Measurements from ENCODE around the gene AHDC1. TPM values are rescaled to one million over a fixed set of nuclear protein-coding genes. Genes with fewer than 3 reads are reported as not detected.

Gene AHDC1
- total RNA-seq, 2 donors from 2014 or later: 13.5 to 14.2 TPM

- Histone ChIP-seq H3K9me3 (no peaks in the 10 kb centered on the region), H3K4me1 (peaks cover 13% of the 10 kb centered on the region), H3K36me3 (replicated peaks in 1 of 2; ENCODE audit: insufficient read depth in 1 of 2, low read depth in 2 of 2) (peaks cover 2 to 4% of the 10 kb centered on the region in 2 donors), H3K4me3 (no peak overlapping the region), H3K27me3 (no peaks in the 10 kb centered on the region), H3K27ac (no peak overlapping the region)
- WGBS, 2 donors: 91 to 93% methylated on average over 9 to 29 of the region's 44 CpGs
- no peak for TF ChIP-seq POLR2A (IDR thresholded peaks at IDR 0.05)
- TF ChIP-seq, protein P1, sequence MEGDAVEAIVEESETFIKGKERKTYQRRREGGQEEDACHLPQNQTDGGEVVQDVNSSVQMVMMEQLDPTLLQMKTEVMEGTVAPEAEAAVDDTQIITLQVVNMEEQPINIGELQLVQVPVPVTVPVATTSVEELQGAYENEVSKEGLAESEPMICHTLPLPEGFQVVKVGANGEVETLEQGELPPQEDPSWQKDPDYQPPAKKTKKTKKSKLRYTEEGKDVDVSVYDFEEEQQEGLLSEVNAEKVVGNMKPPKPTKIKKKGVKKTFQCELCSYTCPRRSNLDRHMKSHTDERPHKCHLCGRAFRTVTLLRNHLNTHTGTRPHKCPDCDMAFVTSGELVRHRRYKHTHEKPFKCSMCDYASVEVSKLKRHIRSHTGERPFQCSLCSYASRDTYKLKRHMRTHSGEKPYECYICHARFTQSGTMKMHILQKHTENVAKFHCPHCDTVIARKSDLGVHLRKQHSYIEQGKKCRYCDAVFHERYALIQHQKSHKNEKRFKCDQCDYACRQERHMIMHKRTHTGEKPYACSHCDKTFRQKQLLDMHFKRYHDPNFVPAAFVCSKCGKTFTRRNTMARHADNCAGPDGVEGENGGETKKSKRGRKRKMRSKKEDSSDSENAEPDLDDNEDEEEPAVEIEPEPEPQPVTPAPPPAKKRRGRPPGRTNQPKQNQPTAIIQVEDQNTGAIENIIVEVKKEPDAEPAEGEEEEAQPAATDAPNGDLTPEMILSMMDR (IDR thresholded peaks at IDR 0.05): no peak
- ATAC-seq (no peak), DNase-seq (no peak)
- intact Hi-C loops (cut with DNase I): no loop called here
Measured at GRCh38 chr1:27547220-27548116, 56.5 kb downstream of the AHDC1 start.

DNA sequence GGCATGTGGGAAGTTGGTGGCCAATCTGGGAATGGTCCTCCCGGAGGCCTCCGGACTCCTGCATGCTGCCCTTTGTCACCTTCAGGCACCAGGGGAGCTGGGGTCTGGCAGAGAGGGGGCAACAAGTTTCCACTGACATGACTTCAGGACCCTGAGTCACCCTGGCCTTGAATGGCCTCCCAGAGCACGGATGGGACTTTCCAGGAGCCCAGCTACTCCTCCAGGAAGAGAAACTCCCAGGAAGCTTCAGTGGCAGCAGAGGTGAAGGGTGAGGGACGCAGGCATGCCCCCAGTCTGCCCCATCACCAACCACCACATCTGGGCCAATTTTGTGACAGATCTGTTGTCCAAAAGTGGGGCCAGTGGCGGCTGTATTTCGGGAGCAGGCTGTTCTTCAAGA, 58.1 kb downstream of the AHDC1 start:
- no peak overlapping the region for H3K27ac ChIP-seq

DNA sequence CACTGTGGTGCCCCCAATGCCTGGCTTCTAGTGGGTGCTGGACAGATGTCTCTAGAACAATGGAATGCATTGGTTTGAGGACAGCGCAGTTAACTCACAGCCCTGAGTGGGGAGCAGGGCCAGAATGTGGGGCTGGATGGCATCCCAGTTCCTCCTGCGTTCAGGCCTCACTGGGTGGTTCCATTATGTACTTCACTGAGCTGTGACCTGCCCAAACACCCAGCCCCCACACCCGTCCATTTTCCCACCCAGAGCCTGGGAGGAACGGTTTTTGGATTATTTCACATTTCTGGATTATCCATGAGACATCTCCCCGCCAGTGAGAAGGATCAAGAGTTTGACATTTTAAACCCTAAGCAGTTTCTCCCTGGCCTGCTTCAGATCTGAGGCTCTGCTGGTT, 58.7 kb downstream of the AHDC1 start:
- ATAC-seq (no peak), DNase-seq (peak in 1 of 4 donors; percentile 13)
- Histone ChIP-seq H3K4me1 (peaks cover 16% of the 10 kb centered on the region), H3K9me3 (no peaks in the 10 kb centered on the region), H3K36me3 (replicated peaks in 1 of 2; ENCODE audit: insufficient read depth in 1 of 2, low read depth in 2 of 2) (no peaks in the 10 kb centered on the region), H3K27ac (peak overlapping the region in 2 of 4 donors; percentile 4 to 23), H3K27me3 (no peaks in the 10 kb centered on the region), H3K4me3 (no peak overlapping the region)
- intact Hi-C loops (cut with DNase I): no loop called here
- WGBS, 2 donors: 59 to 84% methylated on average over 5 of the region's 5 CpGs
- no peak for TF ChIP-seq POLR2A (IDR thresholded peaks at IDR 0.05)
- TF ChIP-seq, protein P1 (IDR thresholded peaks at IDR 0.05): no peak

More for the DNA sequence above, 58.1 kb downstream of the AHDC1 start:
- TF ChIP-seq POLR2A (IDR thresholded peaks at IDR 0.05): no peak
- TF ChIP-seq, protein P1 (IDR thresholded peaks at IDR 0.05): no peak
- WGBS, 2 donors: 86 to 88% methylated on average over 5 to 6 of the region's 6 CpGs
- Histone ChIP-seq H3K4me3 (no peak overlapping the region), H3K36me3 (replicated peaks in 1 of 2; ENCODE audit: insufficient read depth in 1 of 2, low read depth in 2 of 2) (peaks cover 0 to 1% of the 10 kb centered on the region in 2 donors), H3K4me1 (peaks cover 16% of the 10 kb centered on the region), H3K9me3 (no peaks in the 10 kb centered on the region), H3K27me3 (no peaks in the 10 kb centered on the region)
- no peak for ATAC-seq
- no peak for DNase-seq
- intact Hi-C loops (cut with DNase I): no loop called here

DNA sequence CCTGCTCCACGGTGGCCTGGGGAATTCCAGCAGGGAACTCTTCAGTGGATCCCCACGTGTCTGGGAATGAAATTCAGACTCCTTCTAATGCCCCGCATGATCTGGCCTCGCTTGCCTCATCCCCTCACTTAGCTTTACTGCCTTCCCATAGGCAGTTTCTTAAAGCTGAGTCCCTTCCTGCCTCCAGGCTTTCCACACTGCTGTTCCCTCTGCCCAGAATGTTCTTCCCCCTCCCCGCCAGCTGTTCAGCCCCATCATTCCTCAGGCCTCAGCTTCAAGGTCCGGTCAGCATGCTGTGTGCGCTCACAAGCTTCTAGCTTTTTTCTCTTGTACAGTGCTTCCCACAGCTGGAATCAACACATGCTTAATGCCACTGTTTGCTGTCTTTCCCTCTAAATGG, 59.1 kb downstream of the AHDC1 start:
- 81 to 90% methylated on average over 7 of the region's 7 CpGs for WGBS, 2 donors
- intact Hi-C loops (cut with DNase I): no loop called here
- no peak for ATAC-seq

More for the DNA sequence above, 59.1 kb downstream of the AHDC1 start:
- no peaks in the 10 kb centered on the region for H3K9me3 ChIP-seq
- no peak for TF ChIP-seq POLR2A (IDR thresholded peaks at IDR 0.05)
- TF ChIP-seq, protein P1 (IDR thresholded peaks at IDR 0.05): no peak
- no peaks in the 10 kb centered on the region for H3K27me3 ChIP-seq
- peak overlapping the region in 3 of 4 donors; percentile 4 to 23 (median 12) for H3K27ac ChIP-seq
- H3K36me3 ChIP-seq (replicated peaks in 1 of 2; ENCODE audit: insufficient read depth in 1 of 2, low read depth in 2 of 2): no peaks in the 10 kb centered on the region
- no peak overlapping the region for H3K4me3 ChIP-seq
- H3K4me1 ChIP-seq: peaks cover 16% of the 10 kb centered on the region
- DNase-seq: no peak
